Astrocyte of the spinal cord (primary cell): ENCODE data around the gene ADAMTSL5.
A peak's percentile ranks its signal among the peaks of the same experiment; 100 is the strongest.

ENCODE experiments used
- DNase-seq: peaks from one replicate; pipeline ENCODE4 v3.0.0; 2011; ENCODE audit warnings: low read depth, low spot score
- H3K4me3 ChIP-seq: 2 replicates; pipeline ENCODE4 v1.5.1; 2011; ENCODE audit warnings: low read depth, mild to moderate bottlenecking, low read length, moderate library complexity
- in situ Hi-C: cut with HindIII; loops from 2 replicates; pipeline ENCODE4 v1.10.0; 2017; ENCODE audit warnings: low sequenced_read_pairs
- TF ChIP-seq, protein P1 (sequence below): IDR thresholded peaks from 2 replicates; pipeline ENCODE4 v1.5.1; 2012; ENCODE audit warnings: low read depth, mild to moderate bottlenecking, low read length, inconsistent platforms

ADAMTSL5 gene

DNA sequence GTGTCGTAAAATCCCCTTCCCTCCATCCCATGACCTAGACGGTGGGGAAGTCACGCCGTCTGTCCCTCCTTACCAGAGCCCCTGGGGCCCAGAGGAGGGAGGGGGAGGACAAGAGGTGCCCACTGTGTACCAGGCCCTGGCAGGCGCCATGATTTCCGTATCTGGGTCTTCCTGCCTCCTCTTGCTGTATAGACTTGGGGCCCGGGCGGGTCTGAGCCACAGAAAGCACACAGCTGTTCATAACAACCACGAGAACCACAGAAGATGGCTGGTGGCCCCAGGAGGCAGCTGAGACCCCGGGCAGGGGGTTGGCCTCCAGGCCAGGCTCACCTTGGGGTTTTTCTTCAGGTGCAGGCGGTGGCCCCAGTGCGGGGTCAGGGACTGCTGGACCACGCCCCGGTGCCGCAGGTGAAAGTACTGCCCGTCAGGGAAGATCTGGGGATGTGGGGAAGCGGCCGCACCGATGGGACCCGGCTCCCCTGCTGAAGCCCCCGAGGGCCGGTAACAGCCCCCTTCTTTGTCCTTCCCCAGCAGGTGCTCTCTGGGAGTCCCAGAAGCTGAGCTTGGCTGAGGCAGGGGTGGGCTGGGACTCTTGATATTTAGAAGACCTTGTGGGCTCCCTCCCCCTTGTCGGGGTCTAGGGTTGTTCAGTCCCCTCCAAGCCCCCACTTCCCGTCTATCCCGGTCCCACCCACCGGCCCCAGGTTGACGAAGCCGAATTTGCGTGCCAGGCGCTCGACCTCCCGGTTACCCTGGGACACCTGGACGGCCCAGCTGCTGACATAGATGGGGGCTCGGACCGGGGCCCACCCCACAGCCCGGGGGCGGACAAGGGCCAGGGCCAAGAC is 23.1 kb downstream of the ADAMTSL5 start:
- H3K4me3 ChIP-seq: peak overlapping the region; percentile 57
- TF ChIP-seq, protein P1, sequence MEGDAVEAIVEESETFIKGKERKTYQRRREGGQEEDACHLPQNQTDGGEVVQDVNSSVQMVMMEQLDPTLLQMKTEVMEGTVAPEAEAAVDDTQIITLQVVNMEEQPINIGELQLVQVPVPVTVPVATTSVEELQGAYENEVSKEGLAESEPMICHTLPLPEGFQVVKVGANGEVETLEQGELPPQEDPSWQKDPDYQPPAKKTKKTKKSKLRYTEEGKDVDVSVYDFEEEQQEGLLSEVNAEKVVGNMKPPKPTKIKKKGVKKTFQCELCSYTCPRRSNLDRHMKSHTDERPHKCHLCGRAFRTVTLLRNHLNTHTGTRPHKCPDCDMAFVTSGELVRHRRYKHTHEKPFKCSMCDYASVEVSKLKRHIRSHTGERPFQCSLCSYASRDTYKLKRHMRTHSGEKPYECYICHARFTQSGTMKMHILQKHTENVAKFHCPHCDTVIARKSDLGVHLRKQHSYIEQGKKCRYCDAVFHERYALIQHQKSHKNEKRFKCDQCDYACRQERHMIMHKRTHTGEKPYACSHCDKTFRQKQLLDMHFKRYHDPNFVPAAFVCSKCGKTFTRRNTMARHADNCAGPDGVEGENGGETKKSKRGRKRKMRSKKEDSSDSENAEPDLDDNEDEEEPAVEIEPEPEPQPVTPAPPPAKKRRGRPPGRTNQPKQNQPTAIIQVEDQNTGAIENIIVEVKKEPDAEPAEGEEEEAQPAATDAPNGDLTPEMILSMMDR: no peak
- in situ Hi-C loops: no loop called here
- DNase-seq: no peak

DNA sequence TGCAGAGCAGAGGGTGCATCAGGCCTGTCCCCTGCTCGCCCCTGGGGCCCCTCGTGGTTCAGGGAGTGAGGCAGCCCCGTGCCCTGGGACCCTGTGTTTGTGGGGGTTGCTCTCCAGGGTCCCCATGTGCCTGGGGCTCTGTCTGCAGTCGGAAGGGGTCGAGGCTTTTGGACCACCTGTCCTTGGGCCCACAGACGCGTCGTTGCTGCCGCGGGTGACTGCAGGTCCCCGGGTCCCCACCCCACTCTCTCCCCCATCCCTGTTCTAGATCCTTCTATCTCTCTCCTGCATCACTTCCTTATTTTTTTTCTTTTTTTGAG is 24.6 kb downstream of the ADAMTSL5 start:
- TF ChIP-seq, protein P1: no peak
- H3K4me3 ChIP-seq: no peak overlapping the region
- DNase-seq: no peak
- in situ Hi-C loops: no loop called here

DNA sequence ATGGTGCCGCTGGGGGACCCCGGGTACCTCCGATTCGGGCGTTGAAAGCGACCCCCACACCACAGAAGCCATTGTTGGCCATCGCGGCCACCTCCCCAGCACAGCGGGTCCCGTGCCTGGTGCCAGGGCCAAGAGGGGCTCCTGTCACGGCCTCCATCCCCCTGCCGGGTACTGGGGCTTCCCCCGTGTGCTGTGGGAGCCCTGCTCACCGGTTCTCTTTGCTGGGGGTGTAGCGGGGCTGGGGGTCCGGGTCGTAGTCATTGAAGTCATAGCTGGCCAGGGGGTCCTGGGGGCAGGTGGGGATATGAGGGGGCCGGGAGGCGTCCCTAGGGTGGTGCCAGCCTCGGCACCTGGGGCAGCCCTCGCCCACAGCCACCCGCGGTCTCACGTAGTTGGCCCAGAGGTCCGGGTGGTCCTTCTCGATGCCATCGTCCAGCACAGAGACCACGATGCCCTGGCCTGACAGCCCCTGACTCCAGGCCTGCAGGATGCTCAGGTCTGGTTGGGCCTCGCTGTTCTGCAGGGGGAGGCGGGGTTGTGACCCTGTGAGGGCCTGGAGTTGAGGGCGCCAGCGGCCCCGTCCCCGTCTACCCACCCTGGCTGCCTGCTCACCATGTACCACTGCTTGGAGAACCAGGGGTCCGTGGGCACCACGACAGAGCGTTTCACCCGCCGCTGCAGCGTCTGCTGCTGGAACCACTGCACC is 25.1 kb downstream of the ADAMTSL5 start:
- no peak for DNase-seq
- no peak overlapping the region for H3K4me3 ChIP-seq
- in situ Hi-C loops: no loop called here
- TF ChIP-seq, protein P1: no peak

DNA sequence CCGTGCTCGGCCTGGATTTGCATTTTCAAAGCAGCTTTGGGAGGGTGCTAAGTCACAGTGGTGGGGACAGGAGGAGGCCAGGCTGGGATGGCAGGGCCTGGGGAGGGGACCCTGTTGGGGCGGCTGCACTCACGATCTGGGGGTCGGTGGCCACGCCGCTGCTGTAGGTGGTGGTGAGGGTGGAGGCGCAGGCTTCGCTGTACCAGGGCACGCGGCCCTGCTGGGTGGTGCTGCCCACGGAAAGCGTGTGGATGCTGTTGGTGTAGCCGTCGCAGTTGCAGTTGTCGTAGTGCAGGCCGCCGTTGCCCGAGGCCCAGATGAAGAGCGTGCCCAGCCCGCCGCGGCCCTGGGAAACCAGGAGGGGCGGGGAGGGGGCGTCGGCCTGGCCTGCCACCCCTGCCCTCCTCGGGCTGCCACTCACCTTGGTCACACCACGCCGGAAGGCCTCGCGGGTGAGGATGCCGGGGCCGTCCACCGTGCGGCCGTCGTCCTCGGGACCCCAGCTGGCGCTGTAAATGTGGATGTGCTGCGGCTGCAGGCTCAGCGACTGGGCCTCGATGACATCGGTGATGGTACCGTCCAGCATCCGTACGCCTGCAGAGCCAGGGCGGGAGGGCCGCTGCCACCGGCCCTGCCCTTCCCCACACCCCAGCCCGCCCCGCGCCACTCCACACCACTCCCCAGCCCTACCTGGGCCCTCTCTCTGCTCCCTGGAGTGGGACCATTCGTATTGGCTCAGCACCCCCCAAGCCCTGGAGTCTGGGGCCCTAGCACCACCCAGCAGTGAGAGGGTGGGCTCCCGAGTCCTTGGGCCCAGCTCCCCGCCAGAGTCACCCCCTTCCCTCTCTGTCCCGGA is 25.9 kb downstream of the ADAMTSL5 start:
- DNase-seq: no peak

DNA sequence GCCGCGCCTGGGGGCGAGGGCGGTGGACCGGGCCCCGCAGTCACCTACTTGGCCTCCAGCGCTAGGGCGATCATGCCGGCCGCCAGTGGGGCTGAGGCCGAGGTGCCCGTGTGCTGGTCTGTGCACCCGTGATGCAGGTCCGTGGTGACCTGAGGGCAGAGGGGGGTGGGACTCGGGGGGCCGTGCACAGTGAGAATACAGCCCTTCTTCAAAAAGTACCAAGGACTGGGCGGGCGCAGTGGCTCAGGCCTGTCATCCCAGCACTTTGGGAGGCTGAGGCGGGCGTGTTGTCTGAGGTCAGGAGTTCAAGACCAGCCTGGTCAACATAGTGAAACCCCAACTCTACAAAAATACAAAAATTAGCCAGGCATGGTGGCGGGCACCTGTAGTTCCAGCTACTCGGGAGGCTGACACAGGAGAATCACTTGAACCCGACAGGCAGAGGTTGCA is 28.8 kb downstream of the ADAMTSL5 start:
- TF ChIP-seq, protein P1: no peak
- in situ Hi-C loops: no loop called here
- H3K4me3 ChIP-seq: no peak overlapping the region
- no peak for DNase-seq

More for the DNA sequence above, 25.9 kb downstream of the ADAMTSL5 start:
- H3K4me3 ChIP-seq: no peak overlapping the region
- in situ Hi-C loops: no loop called here
- TF ChIP-seq, protein P1: no peak
